Subcutaneous adipose tissue (tissue), 4 donors: ENCODE data around the gene RTP3. TPM values are rescaled to one million over a fixed set of nuclear protein-coding genes. Genes with fewer than 3 reads are reported as not detected.

Experiments used
- total RNA-seq, 4 donors: library from RNA; depleted of rRNA; stranded (reverse); fragments of >200 nt; gene quantifications; one replicate each; pipeline ENCODE4 v1.1.0, GENCODE V29; 2016
- TF ChIP-seq, protein P1 (sequence below): fragments of 450-650 bp; IDR thresholded peaks from one replicate; pipeline ENCODE4 v1.5.1; 2016; ENCODE audit warnings: low read depth, mild to moderate bottlenecking, control low read depth, antibody characterized with exemption, moderate library complexity

The RTP3 gene
- total RNA-seq, 4 donors from 2014 or later = not detected

GRCh38 chr3:46469680-46470357 is 28.0 kb upstream of the RTP3 start:
- TF ChIP-seq, protein P1, sequence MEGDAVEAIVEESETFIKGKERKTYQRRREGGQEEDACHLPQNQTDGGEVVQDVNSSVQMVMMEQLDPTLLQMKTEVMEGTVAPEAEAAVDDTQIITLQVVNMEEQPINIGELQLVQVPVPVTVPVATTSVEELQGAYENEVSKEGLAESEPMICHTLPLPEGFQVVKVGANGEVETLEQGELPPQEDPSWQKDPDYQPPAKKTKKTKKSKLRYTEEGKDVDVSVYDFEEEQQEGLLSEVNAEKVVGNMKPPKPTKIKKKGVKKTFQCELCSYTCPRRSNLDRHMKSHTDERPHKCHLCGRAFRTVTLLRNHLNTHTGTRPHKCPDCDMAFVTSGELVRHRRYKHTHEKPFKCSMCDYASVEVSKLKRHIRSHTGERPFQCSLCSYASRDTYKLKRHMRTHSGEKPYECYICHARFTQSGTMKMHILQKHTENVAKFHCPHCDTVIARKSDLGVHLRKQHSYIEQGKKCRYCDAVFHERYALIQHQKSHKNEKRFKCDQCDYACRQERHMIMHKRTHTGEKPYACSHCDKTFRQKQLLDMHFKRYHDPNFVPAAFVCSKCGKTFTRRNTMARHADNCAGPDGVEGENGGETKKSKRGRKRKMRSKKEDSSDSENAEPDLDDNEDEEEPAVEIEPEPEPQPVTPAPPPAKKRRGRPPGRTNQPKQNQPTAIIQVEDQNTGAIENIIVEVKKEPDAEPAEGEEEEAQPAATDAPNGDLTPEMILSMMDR = no peak

GRCh38 chr3:46470831-46471230 is 26.9 kb upstream of the RTP3 start:
- TF ChIP-seq, protein P1 = no peak

DNA sequence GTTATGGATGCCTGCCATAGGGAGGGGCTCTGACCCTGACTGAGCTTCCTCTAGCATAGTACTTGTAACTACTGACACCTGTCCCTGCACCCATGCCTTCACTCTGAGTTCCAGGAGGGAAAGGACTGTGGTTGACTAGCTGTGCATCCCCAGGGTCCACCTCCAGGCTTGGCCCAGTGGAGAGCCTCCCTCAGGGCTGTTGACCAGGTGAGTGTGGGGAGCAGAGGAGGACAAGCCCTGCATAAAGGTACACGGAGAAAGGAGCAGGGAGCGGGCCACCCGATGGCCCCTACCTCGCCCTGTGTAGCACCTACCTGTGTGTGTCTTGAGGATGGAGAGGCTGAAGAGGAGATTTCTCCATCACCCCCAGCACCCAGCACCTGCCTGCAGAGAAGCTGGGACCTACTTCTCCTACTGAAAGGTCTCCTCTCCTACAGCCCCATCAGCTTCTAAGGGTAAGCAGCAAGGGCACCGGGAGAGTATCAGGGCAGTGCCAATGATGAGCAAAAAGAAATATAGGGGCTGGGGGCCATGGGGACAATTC is 26.3 kb upstream of the RTP3 start:
- TF ChIP-seq, protein P1 = no peak

DNA sequence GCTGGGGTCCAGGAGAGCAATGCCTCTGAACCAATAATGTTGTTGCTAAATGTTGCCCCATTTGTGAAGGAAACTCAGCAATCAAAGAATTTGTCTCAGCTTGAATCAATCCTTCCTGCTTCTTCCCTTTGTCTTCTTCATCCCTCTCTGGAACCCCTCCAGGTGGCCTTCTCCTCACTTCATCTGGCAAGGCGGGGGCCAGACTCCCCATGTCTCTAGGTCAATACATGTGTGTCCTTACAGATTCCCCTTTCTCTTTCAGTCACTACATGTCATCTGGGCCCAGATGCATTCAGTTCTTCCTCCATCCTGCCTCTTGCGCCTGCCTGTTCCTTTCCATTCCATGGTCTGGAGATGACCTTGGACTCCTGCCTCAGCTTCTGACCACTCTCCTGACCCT is 25.0 kb upstream of the RTP3 start:
- TF ChIP-seq, protein P1 = no peak

- TF ChIP-seq, protein P1 = no peak
These were observed 20.6 kb upstream of the RTP3 start for GRCh38 chr3:46477145-46477544.

DNA sequence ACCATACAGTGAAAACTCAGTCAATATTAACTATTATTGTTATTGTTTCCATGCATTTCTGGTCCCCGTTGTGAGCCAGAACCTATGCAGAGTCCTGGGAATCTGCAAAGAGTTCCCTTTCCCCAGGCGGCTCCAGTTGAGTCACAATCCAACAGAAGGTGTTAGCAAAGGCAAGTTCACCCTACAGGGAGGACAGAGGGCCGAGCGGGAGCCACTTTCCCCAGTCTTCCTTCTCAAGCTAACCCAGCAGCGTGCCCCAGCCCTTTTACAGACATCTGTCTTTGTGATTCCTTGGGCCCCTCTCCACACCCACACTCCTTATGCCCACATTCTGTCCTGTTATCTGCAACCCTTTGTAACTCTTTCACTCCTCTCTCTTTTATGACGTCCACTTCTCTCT is 20.0 kb upstream of the RTP3 start:
- TF ChIP-seq, protein P1 = no peak

DNA sequence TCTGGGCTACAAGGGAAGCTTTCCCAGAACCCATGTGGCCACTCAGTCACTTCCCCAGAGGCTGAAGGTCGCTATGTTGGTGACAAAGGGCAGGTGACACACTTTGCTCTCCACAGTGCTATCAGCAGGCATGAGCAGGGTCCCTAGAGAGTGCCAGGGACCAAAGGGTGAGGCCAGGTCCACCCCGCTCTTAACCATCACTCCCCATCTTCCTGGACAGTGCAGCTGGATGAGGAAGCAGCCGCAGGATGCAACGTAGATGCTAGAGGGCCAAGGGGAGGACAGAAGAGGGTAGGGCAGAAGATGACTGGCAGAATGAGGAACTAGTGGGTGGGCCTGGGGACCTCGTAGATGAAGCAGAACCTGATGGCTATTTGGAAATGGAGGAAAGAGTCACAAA is 19.4 kb upstream of the RTP3 start:
- TF ChIP-seq, protein P1 = no peak
